ENCODE measurements around the gene GOLGA6D.
"Not testable (repeated sequence)": the region's sequence is repeated elsewhere in the genome, so short reads cannot be mapped to it uniquely, and the experiment has no call there.

GOLGA6D gene

DNA sequence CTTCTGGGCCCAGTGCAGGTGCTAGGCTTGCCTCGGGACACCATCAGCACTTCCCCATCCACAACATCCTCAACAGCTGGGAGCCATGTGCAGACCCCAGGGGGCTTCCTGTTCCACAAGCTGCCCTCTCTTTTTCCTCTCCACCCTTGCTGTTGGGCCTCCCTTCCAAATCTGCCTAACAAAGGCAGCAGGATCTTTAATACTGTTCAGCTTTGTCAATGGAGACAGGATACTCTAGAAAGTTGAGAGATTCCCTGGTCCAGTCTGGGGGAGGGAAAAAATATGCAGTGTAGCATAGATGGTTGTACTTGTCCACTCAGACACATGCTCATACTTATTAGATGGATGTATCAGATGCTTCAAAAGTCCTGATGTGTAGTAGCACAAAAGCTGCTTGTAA is 4.1 kb upstream of the GOLGA6D start:
- not testable (repeated sequence) for DNase-seq (ENCODE audit: low spot score)

DNA sequence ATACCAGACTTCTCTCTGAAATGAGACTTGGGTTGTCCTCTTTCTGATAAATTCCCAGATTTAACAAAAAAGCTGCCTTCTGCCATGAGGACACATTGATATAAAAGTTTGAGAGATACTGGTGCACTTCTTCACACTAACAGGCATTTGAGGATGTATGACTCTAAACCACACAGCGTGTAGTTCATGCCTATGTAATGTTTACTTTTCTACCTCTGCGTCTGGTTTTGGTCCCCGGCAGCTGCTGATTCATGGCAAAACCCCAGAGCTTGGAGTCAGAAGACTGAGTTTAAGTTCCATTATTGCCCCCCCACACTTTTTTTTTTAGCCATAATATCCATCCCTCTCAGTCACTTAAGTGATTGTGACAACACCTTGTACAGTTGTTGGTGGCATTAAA is 1.5 kb downstream of the GOLGA6D start:
- DNase-seq (ENCODE audit: low spot score) = not testable (repeated sequence)

- DNase-seq (ENCODE audit: low spot score) = not testable (repeated sequence)
These were observed 11.0 kb downstream of the GOLGA6D start for GRCh38 chr15:75293660-75294059.

DNA sequence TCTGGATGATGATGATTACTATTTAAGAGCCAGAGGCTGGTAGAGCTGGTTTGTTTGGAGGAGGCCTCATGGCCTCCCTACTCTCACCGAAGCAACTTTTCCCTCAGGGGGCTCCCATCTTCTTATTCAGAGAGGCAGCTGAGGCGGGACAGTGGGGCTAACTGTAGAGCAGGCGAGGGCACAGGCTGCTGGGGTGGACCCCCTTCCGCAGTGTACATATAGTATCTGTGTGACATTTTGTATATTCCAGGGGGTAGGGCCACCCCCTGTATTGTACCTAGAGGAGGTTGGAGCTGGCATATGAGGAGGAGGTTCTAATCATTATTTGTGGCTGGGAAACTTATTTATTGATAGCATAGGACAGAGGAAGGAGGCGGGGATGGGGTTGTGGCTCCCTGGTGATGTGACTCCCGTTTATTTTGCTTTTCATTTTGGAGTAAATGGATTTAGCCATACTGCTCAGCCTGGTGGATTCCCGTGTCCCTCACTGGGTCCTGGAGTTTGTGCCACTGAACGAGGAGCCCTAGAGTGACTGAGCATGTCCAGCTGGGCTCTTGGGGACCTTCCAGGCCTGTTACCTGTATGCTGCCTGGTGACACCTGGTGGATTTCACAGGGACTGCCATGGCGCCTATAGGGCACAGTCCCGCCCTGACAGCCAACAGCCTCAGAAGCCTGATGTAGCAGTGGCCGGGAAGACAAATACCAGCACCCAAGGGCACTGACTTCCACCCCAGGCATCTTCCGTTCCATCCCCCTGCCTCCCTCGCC is 16.1 kb downstream of the GOLGA6D start:
- not testable (repeated sequence) for DNase-seq (ENCODE audit: low spot score)

DNA sequence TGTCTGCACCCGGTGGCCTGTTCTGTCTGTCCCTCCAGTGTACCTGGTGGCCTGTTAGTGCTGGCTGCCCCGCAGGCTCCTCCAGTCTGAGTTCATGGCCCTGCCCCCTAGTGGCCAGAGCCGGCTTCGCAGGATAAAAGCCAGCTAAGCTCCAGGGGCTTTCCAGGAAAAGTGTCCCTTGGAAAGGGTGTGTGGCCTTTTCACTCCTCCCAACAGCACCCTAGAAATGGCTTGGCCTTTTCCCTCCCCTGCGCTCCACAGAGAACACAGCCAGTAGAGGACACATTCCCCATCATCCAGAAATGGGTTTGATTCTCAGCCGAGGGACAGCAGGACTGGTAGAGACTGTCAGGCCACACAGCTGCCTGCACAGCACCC is 16.7 kb downstream of the GOLGA6D start:
- DNase-seq (ENCODE audit: low spot score) = not testable (repeated sequence)

DNA sequence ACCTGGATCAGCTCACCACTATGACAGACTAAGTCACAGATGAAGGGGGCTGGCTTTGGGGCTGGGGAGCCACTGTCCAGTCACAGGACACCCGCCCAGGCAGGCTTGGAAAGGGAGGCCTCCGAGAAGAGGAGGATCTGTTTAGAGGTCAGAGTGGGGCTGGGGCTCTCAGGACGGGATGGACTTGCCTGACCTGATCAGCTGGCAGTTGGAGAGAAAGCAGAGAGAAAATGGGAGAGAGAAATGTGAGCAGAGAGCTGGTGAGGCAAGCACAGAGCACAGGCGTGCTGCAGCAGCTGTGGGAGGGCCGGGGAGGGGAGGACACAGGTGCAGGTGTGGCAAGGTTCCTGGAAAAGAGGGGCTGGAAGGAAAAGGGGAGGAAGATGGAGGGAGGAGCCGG is 17.4 kb downstream of the GOLGA6D start:
- DNase-seq (ENCODE audit: low spot score) = not testable (repeated sequence)

DNA sequence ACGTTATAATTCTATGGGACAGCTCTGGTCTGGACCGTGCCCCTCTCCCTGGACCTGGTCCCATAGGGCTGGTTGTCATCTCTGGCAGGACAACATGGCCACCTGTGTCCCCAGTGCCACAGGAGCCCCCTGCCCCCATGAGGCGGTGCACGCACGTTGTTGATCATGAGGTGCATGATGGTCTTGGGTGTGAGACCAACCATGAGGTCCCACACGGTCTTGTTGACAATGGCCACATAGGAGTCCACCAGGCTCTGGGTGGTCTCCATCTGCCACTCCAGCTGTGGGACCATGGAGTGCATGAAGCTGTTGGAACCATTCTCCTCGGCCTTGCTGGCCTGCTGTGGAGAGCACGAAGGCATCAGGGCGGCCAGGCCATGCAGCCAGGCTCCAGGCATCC is 19.7 kb downstream of the GOLGA6D start:
- DNase-seq (ENCODE audit: low spot score) = no peak

DNA sequence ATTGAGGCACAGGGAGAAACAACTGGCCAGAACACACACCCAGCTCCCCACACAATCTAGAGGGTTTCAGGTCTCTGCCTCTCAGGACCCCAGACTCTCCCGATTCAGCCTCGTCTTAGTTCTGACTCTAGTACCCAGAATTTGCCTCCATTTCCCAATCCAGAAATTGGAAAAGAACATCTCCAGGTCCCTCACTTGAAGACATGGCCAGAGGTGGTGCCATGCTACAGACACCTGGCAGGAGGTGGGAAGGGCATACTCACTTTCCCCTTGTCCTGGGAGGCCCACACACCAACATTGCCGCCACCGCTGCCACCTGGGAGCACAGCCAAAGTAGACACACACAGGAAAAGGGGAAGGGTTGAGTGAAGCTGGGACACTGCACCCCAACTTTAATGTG is 20.1 kb downstream of the GOLGA6D start:
- not testable (repeated sequence) for DNase-seq (ENCODE audit: low spot score)

GRCh38 chr15:75306188-75306587 is 23.6 kb downstream of the GOLGA6D start:
- no peak for DNase-seq (ENCODE audit: low spot score)

GRCh38 chr15:75307778-75308390 is 25.2 kb downstream of the GOLGA6D start:
- peak; percentile 35 for DNase-seq (ENCODE audit: low spot score)

GRCh38 chr15:75309711-75310110 is 27.1 kb downstream of the GOLGA6D start:
- DNase-seq (ENCODE audit: low spot score) = peak; percentile 28

DNA sequence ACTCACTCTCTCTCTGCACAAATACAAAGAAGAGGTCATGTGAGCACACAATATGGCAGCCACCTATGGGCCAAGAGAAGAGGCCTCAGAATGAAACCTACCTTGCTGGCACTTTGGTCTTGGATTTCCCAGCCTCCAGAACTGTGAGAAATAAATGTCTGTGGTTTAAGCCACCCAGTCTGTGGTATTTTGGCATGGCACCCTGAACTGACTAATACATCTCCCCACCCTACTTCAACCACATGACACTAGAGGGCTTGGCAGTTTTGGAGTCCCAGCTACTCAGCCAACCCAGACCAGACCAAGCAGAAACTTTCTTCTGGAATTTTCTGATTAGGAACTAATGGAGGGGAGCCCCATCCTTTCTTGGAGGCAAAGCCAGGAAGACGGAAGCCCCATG is 29.9 kb downstream of the GOLGA6D start:
- DNase-seq (ENCODE audit: low spot score) = peak; percentile 35

- no peak for DNase-seq (ENCODE audit: low spot score)
These were observed 30.6 kb downstream of the GOLGA6D start for GRCh38 chr15:75313116-75313845.

GRCh38 chr15:75314552-75315290 is 32.1 kb downstream of the GOLGA6D start:
- DNase-seq (ENCODE audit: low spot score) = no peak

DNA sequence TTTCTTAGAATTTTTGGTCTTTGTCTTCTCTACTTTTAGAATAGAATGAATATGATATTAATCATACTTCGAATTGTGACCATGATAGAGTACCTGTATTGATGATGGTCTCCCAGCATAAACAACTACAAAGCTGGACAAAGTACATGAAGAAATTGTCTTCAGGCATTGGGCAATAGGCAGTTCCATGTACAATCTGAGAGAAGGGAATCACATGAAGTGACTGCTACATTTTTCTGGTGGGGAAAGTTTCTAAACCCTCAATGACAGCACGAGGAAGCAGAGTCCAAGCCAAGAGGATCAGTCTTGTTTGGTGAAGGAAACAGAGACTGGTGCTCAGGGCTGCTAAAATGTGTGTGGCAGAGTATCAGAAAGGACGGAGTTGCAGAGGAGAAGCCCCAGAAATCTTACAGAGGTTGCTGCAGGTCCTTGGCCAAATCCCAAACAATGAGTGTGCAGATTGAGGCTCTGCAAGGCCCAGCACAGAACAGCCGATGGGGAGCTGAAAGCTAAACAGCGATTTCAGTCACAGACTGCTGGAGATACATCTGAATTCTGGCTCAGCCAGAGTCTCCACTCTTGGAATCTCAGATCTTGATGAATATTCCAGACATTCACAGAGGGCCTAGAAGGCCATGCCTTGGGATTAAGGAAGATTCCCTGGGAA is 36.7 kb downstream of the GOLGA6D start:
- not testable (repeated sequence) for DNase-seq (ENCODE audit: low spot score)

DNA sequence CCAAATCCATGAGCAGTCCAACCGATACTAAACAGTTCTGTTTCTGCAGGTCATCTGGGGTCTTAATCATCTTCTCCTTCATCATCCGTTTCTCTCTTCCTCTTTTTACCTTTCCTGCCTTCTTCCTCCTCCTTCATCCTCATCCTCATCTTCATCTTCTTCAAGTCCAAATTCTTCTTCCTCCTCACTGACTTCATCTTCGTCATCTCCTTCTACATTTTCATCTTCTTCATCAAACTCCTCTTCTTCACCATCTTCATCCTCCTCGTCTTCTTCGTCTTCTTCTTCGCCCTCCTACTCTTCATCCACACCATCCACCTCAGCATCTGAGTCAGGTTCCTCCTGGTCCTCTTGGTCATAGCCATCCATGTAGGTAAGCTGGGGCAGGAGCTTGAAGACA is 39.1 kb downstream of the GOLGA6D start:
- no peak for DNase-seq (ENCODE audit: low spot score)

DNA sequence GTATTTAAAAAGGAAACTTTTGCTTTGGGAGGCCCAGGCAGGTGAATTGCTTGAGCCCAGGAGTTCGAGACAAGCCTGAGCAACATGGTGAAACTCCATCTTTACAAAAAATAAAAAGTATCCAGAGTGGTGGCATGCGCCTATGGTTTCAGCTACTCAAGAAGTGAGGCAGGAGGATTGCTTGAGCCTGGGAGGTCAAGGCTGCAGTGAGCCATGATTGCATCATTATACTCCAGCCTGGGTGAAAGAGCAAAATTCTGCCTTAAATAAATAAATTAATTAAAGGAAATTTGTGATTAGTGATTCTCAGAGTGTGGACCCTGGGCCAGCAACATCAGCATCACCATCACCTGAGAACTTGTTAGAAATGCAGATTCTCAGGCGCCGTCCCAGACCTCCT is 43.3 kb downstream of the GOLGA6D start:
- DNase-seq (ENCODE audit: low spot score) = no peak

GRCh38 chr15:75327005-75327404 is 44.4 kb downstream of the GOLGA6D start:
- no peak for DNase-seq (ENCODE audit: low spot score)

DNA sequence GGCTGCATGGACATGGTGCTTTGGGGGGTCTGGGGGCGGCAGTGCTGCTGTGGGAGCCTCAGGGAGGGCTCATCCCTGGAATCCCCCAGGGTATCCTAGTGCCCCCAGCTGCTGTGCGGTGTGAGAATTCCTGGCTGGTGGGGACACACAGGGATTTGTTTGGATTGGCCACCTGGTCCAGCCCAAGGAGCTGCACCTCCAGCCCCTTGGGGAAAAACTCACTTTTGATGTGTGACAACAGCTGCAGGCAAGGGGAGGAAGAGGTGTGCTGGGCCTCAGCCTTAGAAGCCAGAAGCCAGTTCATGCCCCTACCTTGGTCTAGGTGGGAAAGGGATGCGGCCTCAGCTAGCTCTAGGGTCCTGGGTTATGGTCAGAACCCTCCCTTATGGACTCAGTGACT is 44.9 kb downstream of the GOLGA6D start:
- DNase-seq (ENCODE audit: low spot score) = no peak

DNA sequence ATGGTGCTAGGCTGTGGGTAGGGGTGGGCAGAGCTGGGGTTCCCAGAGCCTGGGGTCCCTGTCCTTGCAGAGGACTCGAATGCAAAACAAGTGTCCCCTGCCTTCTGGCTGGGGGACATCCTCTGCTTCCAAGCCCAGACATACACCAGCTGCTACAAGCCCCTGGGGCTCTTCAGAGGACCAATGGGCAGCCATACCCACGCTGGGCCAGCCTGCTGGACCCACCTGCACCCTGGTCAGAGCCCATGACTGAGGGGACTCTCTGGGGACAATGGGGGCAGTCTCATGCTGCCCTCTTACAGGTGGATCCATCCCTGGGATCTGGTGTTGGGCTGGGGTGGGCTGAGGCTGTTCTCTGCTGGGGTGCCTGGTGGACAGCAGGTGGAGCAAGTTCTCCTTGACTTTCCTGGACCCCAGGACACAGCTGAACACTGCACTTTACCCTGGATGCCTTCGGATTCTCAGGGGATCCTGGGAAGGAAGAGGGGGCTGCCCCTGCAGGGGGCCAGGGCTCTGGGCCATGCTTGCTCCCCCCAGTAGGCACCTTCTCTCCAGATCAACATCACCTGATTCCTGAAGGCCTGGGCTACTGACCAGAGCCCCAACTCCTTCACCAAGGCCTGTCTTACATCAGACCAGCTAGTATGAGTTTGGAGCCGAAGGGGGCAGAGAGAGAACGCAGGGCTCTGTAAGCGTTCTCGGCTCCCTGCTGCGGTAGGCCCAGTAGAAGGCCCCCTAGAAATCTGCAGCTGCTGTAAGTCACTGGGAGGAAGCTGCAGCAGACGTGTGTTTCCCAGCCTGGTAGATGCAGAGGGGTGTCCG is 46.1 kb downstream of the GOLGA6D start:
- no peak for DNase-seq (ENCODE audit: low spot score)

DNA sequence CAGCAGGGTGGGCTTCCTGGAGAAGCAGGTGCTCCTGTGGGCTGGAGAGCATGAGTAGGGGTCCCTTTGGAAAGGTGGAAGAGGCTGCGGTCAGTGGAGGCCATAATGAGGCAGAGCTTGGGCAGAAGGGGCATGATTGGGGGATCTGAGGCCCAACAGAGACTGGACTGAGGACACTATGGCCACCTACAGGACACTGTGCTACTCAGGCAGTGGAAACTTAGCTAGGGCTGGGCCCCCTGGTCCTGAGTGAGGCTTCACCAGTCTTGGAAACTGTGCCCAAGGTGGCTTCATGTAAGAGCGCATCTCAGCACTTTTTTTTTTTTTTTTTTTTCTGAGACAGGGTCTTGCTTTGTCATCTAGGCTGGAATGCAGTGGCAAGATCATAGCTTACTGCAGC is 46.9 kb downstream of the GOLGA6D start:
- DNase-seq (ENCODE audit: low spot score) = no peak
